GM19467 (cell line): ENCODE measurements around the gene MAG.
"Not testable (repeated sequence)": the region's sequence is repeated elsewhere in the genome, so short reads cannot be mapped to it uniquely, and the experiment has no call there.

Source experiments
- ATAC-seq: cut with Tn5 transposase; IDR thresholded peaks from one replicate; pipeline ENCODE4 v1.9.1; 2021; ENCODE audit warnings: mild to moderate bottlenecking, moderate library complexity; ENCODE audit not compliant: unreplicated experiment

MAG gene

DNA sequence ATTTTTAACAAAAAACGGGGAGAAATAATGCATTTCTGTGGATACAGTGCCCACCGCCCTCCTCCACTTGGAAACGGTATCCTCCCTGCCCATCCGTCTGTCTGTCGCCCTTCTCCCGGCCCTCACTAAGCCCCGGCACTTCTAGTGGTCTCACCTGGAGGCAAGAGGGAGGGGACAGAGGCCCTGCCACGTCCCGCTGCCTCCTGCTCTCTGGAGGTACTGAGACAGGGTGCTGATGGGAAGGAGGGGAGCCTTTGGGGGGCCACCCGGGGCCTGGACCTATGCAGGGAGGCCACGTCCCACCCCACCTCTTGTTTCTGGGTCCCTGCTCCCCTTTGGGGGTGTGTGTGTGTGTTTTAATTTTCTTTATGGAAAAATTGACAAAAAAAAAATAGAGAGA, 12.6 kb upstream of the MAG start:
- no peak for ATAC-seq

GRCh38 chr19:35279985-35280821, 11.8 kb upstream of the MAG start:
- no peak for ATAC-seq

GRCh38 chr19:35281303-35281702, 10.7 kb upstream of the MAG start:
- ATAC-seq: no peak

DNA sequence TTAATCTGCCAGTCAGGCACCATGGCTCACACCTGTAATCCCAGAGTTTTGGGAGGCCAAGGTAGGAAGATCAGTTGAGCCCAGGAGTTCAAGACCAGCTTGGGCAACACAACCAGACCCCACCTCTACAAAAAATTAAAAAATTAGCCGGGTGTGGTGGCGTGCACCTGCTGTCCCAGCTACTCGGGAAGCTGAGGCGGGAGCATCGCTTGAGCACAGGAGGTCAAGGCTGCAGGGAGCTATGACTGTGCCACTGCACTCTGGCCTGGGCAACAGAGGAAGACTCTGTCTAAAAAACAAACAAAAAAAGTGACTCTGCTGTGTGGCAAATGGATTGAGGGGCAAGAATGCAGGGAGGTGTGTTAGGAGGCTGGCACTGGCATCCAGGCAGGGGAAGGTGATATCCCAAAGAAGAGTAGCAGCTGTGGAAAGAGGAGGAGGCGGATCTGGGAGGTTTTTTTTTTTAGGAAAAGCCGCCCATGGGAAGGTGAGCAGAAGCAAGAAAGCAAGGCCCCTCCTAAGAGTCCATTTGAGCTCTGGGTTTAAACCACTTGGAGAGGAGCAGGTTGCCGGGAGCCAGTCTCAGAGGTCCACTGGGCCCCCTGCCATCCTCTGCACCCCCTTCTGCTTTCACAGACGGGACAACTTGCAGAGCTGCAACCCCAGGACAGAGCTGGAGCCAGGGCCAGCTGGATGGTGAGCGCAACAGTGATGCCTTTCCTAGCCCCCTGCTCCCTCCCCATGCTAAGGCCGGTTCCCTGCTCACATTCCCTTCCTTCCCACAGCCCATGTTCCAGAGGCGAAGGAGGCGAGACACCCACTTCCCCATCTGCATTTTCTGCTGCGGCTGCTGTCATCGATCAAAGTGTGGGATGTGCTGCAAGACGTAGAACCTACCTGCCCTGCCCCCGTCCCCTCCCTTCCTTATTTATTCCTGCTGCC, 7.5 kb upstream of the MAG start:
- no peak for ATAC-seq

DNA sequence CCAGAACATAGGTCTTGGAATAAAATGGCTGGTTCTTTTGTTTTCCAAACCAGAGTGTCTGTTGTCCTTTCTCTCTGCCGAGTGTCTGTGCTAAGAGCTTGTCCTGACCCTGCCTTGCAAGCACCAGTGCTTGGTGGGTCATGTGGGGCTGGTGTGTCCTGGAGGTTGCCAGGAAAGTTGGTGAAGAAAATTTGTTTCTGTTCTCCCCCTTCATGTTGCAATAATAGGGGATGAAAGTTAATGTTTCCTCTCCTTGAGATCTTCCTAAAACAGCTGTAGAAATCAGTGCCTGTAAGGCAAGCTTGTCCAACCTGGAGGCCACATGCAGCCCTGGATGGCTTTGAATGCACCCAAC, 6.9 kb upstream of the MAG start:
- ATAC-seq: no peak

DNA sequence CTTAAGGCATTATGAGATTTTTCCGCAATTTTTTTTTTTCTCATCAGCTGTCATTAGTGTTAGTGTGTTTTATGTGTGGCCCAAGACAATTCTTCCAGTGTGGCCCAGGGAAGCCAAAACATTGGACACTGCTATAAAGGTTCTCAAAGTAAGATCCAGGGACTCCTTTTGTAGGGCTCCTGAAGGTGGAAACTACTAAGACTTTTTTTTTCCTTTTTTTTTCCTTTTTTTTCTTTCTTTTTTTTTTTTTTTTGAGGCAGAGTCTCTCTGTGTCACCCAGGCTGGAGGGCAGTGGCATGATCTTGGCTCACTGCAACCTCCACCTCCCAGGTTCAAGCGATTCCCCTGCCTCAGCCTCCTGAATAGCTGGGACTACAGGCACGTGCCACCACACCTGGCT, 6.5 kb upstream of the MAG start:
- ATAC-seq: not testable (repeated sequence)

- ATAC-seq: not testable (repeated sequence)
Measured at GRCh38 chr19:35286101-35286500, 5.9 kb upstream of the MAG start.

- ATAC-seq: no peak
Measured at GRCh38 chr19:35287713-35288112, 4.2 kb upstream of the MAG start.

GRCh38 chr19:35288331-35288730, 3.6 kb upstream of the MAG start:
- ATAC-seq: no peak

GRCh38 chr19:35288906-35289305, 3.1 kb upstream of the MAG start:
- ATAC-seq: no peak

DNA sequence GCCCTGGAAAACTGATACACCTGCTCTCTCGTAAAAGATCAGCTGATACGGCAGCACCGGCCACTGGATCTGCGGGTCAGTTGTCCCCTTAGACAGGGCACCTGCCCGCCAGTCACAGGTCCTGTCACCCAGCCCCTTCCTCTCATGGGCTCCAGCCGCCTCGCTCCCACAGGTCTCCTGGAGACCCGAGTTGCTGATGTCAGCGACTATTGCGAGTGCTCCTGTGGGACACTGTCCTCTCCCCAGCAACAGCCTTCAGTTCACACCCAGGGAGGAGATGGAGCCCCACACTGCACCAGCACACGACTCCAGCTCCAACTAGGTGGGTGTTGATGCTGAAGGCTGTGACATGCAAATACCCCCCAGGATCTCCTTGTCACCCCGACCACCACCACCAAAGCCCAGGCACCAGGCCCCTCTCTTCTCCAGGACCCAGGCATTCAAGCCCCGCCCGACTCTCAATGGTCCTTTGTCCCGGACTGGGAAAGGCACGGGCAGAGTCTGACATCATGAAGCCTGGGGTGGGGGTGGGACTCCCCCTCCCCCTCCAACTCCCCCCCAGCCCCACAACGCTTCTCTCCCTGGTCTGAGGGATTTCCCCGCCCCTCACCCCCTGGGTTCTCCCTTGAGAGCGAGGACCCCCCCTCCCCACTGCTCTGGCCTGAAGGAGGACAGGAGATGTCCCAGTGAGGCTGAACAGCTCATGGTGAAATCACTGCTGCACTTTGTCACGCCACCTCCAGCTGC, 1.4 kb upstream of the MAG start:
- no peak for ATAC-seq

DNA sequence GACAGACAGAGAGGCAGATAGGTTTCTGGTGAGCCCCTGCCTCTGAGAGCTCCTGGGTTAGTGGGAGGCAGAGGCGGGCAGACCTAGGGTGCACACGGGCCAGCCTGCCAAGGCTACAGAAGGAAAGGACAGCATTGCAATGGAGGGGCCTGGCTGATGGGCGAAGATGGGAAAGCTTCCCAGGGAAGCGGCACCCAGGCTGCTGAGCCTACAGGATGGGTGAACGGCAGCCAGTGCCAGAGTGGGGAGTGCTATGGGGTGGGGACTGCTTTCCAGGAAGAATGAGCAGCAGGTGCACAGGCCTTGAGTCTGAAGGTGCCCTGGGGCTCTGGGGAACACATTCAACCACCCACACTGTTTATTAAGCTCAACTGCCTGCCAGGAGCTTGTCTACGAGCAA, 702 bp upstream of the MAG start:
- no peak for ATAC-seq

- ATAC-seq: no peak
Measured at GRCh38 chr19:35292421-35293362, 731 bp downstream of the MAG start.

- ATAC-seq: no peak
Measured at GRCh38 chr19:35293363-35293739, 1.4 kb downstream of the MAG start.

GRCh38 chr19:35293808-35294207, 1.8 kb downstream of the MAG start:
- no peak for ATAC-seq

DNA sequence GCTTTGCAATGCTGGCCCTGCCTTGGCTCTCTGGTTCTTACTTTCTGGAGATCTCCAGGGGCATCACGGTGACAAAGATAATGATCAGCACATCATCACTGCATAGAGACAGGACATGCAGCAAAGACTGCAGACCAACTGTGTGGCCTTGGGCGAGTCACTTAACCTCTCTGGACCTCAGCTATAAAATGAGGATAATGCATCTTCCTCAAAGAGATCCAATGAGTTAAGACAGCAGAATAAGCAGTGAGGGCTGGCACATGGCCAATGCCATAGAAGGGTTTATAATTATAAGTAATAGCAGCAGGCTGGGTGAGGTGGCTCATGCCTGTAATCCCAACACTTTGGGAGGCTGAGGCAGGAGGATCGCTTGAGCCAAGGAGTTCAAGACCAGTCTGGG, 2.4 kb downstream of the MAG start:
- ATAC-seq: no peak

DNA sequence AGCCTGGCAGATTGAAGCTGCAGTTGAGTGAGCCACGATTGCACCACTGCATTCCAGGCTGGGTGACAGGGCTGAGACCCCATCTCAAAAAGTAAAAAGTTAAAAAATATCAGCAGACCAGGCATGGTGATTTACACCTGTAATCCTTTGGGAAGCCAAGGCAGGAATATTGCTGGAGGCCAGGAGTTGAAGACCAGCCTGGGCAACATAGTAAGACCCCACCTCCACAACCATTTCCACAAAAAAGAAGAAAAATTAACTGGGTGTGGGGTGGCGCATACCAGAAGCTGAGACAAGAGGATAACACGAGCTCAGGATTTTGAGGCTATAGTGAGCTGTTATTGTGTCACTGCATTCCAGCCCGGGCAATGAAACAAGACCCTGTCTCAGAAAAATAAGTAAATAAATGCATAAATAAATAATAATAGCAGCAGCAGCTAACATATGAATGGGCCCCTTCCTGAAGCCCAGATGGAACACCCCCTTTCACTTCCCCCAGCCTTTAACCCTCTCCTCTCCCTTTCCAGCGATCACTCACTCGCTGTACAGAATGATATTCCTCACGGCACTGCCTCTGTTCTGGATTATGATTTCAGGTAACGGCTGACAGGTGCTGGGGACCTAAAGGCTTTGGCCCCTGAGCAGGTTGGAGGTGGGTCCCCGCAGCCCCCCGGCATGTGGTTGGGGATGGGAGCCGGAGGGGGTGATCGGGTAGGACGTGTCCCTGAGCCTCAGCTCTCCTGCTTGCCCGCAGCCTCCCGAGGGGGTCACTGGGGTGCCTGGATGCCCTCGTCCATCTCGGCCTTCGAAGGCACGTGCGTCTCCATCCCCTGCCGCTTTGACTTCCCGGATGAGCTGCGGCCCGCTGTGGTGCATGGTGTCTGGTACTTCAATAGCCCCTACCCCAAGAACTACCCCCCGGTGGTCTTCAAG, 3.2 kb downstream of the MAG start:
- no peak for ATAC-seq

GRCh38 chr19:35295792-35296462, 4.0 kb downstream of the MAG start:
- no peak for ATAC-seq
